ENCODE data around the gene ZFAND3. TPM values are rescaled to one million over a fixed set of nuclear protein-coding genes. Genes with fewer than 3 reads are reported as not detected.
A peak's percentile ranks its signal among the peaks of the same experiment; 100 is the strongest.

ZFAND3 gene
- total and polyA plus RNA-seq, 10 of the 15 experiments (the other 5 are each of a cell fraction or from before 2014, with no cell fraction given): 0.90 to 34.4 (median 16.3) TPM

- no peak for TF ChIP-seq REST (IDR thresholded peaks at IDR 0.05; ENCODE audit: low read depth, low read length)
- TF ChIP-seq ZNF24 (IDR thresholded peaks at IDR 0.05): no peak
- no peak for TF ChIP-seq IRF3 (IDR thresholded peaks at IDR 0.05)
Measured at GRCh38 chr6:37877373-37878149, 58.0 kb downstream of the ZFAND3 start (continued).

GRCh38 chr6:37878150-37878710 is 58.7 kb downstream of the ZFAND3 start:
- no peak overlapping the region for H3K27ac ChIP-seq (ENCODE audit: control insufficient read depth, insufficient read depth)
- H3K9me3 ChIP-seq (replicated peaks; ENCODE audit: control insufficient read depth, insufficient read depth, low read length): no peaks in the 10 kb centered on the region
- BruUV-seq (replicated peaks): no TSS peak
- FAIRE-seq: no peak
- in situ Hi-C loops (cut with MboI) (no loop called here), intact Hi-C loops (cut with micrococcal nuclease; ENCODE audit: unreplicated experiment) (no loop called here)
- H3K36me3 ChIP-seq (ENCODE audit: control insufficient read depth in 2 of 2, insufficient read depth in 2 of 2, low read length in 1 of 2): no peaks in the 10 kb centered on the region; a peak in 1 of 4 replicates
- ChIA-PET CTCF (interaction anchor here (0.7 to 1.3 kb wide), 2 partner anchors 10 to 19 kb away, joined by 3 to 7 read pairs; no protein-coding TSS in a partner anchor), SMC1A (ENCODE audit: uncharacterized antibody, unreplicated experiment) (interaction anchor here (0.8 to 1.3 kb wide), 4 partner anchors 9 to 58 kb away, joined by 3 to 4 read pairs (median 4); no protein-coding TSS in a partner anchor), POLR2A (interaction anchor here (1.0 to 1.2 kb wide), 2 partner anchors 8 to 14 kb away, joined by 3 to 9 read pairs; no protein-coding TSS in a partner anchor), RAD21 (ENCODE audit: unreplicated experiment) (interaction anchor here (0.9 to 1.4 kb wide), 2 partner anchors 20 to 55 kb away, joined by 3 to 4 read pairs; no protein-coding TSS in a partner anchor)
- H3K9ac ChIP-seq (ENCODE audit: control insufficient read depth, insufficient read depth, low read length): no peak overlapping the region
- H3K4me1 ChIP-seq (ENCODE audit: control insufficient read depth, insufficient read depth, low read length): peaks cover 11% of the 10 kb centered on the region
- WGBS (ENCODE audit: insufficient coverage, insufficient replicate concordance, low lambda C conversion rate, missing lambda C conversion rate): 95% methylated on average over 7 of the region's 7 CpGs
- no peaks in the 10 kb centered on the region for H3K27me3 ChIP-seq (replicated peaks in 1 of 2; ENCODE audit: control insufficient read depth in 2 of 2, insufficient read depth in 2 of 2, low read length in 1 of 2)
- H3K4me3 ChIP-seq: no peak overlapping the region
- peaks cover 63% of the 10 kb centered on the region for H3K79me2 ChIP-seq (ENCODE audit: control insufficient read depth, insufficient read depth, low read length)
- H2AFZ ChIP-seq (ENCODE audit: control insufficient read depth, low read depth, low read length): no peak overlapping the region
- no peaks in the 10 kb centered on the region; the same call in 1 of the 2 replicates for H4K20me1 ChIP-seq (ENCODE audit: control insufficient read depth, insufficient read depth)
- peak; percentile 25; the same call in 2 of the 3 replicates for ATAC-seq
- no peak for DNase-seq (ENCODE audit: low read depth, low spot score)
- H3K4me2 ChIP-seq (ENCODE audit: control insufficient read depth, insufficient read depth): no peak overlapping the region
- TF ChIP-seq GABPA (IDR thresholded peaks at IDR 0.05; ENCODE audit: low read depth) (no peak), CREB1 (IDR thresholded peaks at IDR 0.05; ENCODE audit: low read depth) (no peak), STAT3 (IDR thresholded peaks at IDR 0.05; ENCODE audit: low read depth, low read length) (no peak), LARP7 (IDR thresholded peaks at IDR 0.05) (no peak), ZSCAN29 (IDR thresholded peaks at IDR 0.05) (no peak), CBX5 (IDR thresholded peaks at IDR 0.05; ENCODE audit: low read depth) (no peak), ZNF217 (IDR thresholded peaks at IDR 0.05) (no peak), MTA2 (IDR thresholded peaks at IDR 0.05; ENCODE audit: low read depth) (no peak), KAT2A (conservative IDR thresholded peaks at IDR 0.05; ENCODE audit: control insufficient read depth, low read depth, low read length) (no peak), SUPT20H (IDR thresholded peaks at IDR 0.05; ENCODE audit: borderline replicate concordance, control insufficient read depth, low read depth, low read length) (no peak), NBN (IDR thresholded peaks at IDR 0.05) (no peak), MEF2A (IDR thresholded peaks at IDR 0.05; ENCODE audit: insufficient read depth, low read depth, low read length) (no peak), ASH2L (IDR thresholded peaks at IDR 0.05; ENCODE audit: borderline replicate concordance, low read depth) (no peak), RFX5 (IDR thresholded peaks at IDR 0.05; ENCODE audit: low read depth, low read length) (no peak), NR2C1 (IDR thresholded peaks at IDR 0.05) (no peak), PAX8 (IDR thresholded peaks at IDR 0.05) (no peak), IRF4 (IDR thresholded peaks at IDR 0.05; ENCODE audit: low read depth, low read length) (no peak)
